WERI-Rb-1 (cell line): Measurements from ENCODE around the gene NDUFAB1.

Source experiments
- DNase-seq: peaks from one replicate; pipeline ENCODE4 v3.0.0-alpha.2; 2020
- H3K27ac ChIP-seq: fragments of 250-450 bp; sonication (Bioruptor Pico); 2 replicates; pipeline ENCODE4 v1.5.1; 2020; ENCODE audit warnings: mild to moderate bottlenecking, moderate library complexity
- H3K27me3 ChIP-seq: fragments of 250-450 bp; sonication (Bioruptor Pico); 2 replicates; pipeline ENCODE4 v1.5.1; 2021; ENCODE audit warnings: mild to moderate bottlenecking, low read depth, moderate library complexity; ENCODE audit not compliant: insufficient read depth, severe bottlenecking
- H3K36me3 ChIP-seq: fragments of 250-450 bp; sonication (Bioruptor Pico); 2 replicates; pipeline ENCODE4 v1.5.1; 2020; ENCODE audit warnings: mild to moderate bottlenecking, moderate library complexity
- H3K4me3 ChIP-seq: 2 replicates; pipeline ENCODE4 v1.5.1; 2011; ENCODE audit warnings: low read depth, mild to moderate bottlenecking, control low read depth, low read length
- H3K9me3 ChIP-seq: fragments of 250-450 bp; sonication (Bioruptor Pico); 2 replicates; pipeline ENCODE4 v1.5.1; 2021; ENCODE audit warnings: mild to moderate bottlenecking, moderate library complexity; ENCODE audit not compliant: severe bottlenecking
- TF ChIP-seq, protein P1 (sequence below): IDR thresholded peaks from 2 replicates; pipeline ENCODE4 v1.5.1; 2011; ENCODE audit warnings: low read depth, mild to moderate bottlenecking, control low read depth, inconsistent platforms, low read length

Gene NDUFAB1

DNA sequence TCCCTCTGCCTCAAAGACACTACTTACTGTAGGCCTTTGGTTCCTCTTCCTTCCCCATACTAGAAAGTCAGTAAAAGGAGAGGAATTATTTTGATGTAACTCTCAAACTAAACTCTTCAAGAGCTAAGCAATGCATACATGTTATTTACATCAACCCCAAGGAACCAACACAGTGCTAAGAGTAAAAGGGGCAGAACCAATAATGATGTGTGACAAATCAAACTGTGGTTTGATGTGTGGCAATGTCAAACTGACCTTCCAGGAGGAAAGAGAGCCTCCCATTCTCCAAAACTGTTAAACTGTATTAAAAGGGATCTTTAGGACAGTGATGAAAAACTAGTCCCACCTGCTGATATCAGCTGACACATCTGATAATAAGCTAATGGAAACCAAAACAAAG lies 15.7 kb downstream of the NDUFAB1 start:
- Histone ChIP-seq H3K27ac (no peak overlapping the region), H3K4me3 (no peak overlapping the region), H3K9me3 (no peaks in the 10 kb centered on the region), H3K36me3 (peaks cover 58% of the 10 kb centered on the region), H3K27me3 (no peaks in the 10 kb centered on the region)
- no peak for DNase-seq
- TF ChIP-seq, protein P1, sequence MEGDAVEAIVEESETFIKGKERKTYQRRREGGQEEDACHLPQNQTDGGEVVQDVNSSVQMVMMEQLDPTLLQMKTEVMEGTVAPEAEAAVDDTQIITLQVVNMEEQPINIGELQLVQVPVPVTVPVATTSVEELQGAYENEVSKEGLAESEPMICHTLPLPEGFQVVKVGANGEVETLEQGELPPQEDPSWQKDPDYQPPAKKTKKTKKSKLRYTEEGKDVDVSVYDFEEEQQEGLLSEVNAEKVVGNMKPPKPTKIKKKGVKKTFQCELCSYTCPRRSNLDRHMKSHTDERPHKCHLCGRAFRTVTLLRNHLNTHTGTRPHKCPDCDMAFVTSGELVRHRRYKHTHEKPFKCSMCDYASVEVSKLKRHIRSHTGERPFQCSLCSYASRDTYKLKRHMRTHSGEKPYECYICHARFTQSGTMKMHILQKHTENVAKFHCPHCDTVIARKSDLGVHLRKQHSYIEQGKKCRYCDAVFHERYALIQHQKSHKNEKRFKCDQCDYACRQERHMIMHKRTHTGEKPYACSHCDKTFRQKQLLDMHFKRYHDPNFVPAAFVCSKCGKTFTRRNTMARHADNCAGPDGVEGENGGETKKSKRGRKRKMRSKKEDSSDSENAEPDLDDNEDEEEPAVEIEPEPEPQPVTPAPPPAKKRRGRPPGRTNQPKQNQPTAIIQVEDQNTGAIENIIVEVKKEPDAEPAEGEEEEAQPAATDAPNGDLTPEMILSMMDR, result no peak

DNA sequence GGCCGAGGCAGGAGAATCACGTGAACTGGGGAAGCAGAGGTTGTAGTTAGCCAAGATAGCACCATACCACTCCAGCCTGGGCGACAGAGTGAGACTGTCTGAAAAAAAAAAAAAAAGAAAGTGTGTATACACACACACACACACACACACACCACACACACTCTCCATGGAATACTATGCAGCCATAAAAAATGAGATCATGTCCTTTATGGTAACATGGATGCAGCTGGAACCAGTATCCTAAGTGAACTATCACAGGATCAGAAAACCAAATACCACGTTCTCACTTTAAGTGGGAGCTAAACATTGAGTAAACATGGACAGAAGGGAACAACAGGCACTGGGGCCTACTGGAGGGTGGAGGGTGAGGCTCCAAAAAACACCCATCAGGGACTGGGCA lies 16.7 kb downstream of the NDUFAB1 start:
- Histone ChIP-seq H3K9me3 (no peaks in the 10 kb centered on the region), H3K36me3 (peaks cover 52% of the 10 kb centered on the region), H3K27ac (no peak overlapping the region), H3K27me3 (no peaks in the 10 kb centered on the region), H3K4me3 (no peak overlapping the region)
- TF ChIP-seq, protein P1, result no peak
- no peak for DNase-seq

DNA sequence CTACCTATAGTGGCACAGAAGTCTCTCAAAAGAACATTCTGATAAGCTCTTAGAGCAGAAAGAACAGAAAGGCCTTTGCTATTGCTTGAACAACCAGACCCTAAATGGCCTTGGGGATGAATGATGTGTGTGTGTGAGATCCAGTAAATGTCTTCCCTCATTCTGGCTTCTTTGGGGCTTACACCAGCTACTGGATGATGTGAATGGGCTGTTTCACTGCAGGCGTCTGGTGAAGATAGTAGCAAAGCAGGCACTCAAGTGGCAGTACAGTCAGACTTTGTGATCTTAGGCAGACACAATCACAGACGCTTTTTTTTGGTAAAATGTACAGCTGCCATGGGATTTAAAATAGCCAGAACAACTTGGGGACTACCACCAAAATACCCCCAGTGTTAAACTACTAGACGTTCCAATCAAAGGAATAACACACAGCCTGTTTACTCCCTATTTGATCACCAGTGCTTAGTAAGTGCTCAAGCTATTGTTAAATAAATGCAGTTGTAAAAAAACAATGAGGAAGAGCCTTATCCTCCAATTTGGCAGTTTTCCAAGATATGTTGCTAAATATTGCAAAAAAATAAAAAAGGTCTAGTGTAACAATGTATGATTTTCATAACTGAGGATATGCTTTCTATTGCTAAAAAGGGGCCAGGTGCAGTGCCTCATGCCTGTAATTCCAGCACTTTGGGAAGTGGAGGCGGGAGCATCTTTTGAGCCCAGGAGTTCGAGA lies 17.9 kb downstream of the NDUFAB1 start:
- H3K27ac ChIP-seq, result no peak overlapping the region
- TF ChIP-seq, protein P1, result no peak
- no peaks in the 10 kb centered on the region for H3K27me3 ChIP-seq
- H3K9me3 ChIP-seq, result no peaks in the 10 kb centered on the region
- no peak for DNase-seq
- peaks cover 55% of the 10 kb centered on the region for H3K36me3 ChIP-seq
- H3K4me3 ChIP-seq, result no peak overlapping the region

DNA sequence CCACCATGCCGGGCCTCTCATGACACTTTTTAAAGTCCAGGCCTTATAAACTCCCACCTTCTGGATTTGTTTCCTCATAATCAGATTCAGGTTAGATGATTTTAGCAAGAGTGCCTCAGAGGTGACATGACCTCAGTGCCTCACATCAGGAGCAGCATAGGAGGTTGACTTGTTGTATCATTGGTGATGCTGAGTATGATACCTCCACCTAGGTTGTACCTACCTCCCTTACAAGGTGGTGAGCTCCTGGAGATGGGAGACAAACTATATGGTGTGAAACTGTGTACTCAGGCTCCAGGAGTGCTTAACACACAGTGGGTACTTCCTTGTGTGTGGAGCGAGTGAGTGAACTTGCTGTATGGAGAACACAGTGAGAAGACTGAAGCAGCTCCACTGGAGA lies 18.6 kb downstream of the NDUFAB1 start:
- Histone ChIP-seq H3K27me3 (no peaks in the 10 kb centered on the region), H3K4me3 (no peak overlapping the region), H3K36me3 (peaks cover 60% of the 10 kb centered on the region), H3K27ac (no peak overlapping the region), H3K9me3 (no peaks in the 10 kb centered on the region)
- no peak for DNase-seq
- TF ChIP-seq, protein P1, result no peak

DNA sequence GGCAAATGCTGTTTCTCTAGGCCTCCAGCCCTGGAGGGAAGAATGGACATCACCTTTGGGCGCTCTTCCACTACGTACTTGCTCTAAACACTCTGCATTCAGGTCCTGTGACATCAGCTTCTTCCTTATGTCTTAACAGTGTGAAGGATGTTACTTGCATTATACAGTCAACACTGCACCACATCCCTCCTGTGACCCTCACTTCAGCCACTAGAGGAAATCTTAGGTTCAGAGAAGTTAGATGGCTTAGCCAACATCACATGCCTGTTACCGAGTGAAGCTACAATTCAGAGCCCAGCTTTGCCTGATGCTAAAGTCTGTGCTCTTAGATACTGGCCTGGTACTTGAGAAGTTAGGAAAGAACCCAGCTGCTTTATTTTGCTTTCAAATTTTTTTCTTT lies 20.3 kb downstream of the NDUFAB1 start:
- TF ChIP-seq, protein P1, result 0 out of 2 replicates have a peak, but pooled peaks have one; percentile 4
- Histone ChIP-seq H3K4me3 (no peak overlapping the region), H3K27ac (no peak overlapping the region), H3K9me3 (no peaks in the 10 kb centered on the region), H3K27me3 (no peaks in the 10 kb centered on the region), H3K36me3 (peaks cover 61% of the 10 kb centered on the region)
- DNase-seq, result no peak

DNA sequence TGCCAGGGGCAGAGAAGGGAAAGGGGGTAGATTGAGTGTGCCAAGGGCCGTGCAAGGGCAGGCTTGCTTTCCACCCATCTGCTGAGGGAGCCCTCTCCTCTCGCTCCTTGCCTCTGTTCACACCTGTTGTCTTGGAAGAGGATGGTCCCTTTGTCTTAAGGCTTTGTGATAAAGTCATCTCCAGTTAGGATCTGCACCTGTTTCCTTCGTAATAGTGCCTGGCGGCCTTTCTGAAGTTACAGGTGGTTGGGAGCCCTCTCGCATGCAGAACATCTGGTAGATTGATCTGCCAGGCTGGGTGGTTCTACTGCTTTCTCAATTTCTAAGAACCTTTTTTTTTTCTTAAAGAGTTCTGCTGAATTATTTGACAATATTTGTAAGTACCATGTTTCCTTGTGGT lies 22.3 kb downstream of the NDUFAB1 start:
- Histone ChIP-seq H3K36me3 (peaks cover 58% of the 10 kb centered on the region), H3K27me3 (no peaks in the 10 kb centered on the region), H3K9me3 (no peaks in the 10 kb centered on the region), H3K4me3 (no peak overlapping the region), H3K27ac (no peak overlapping the region)
- no peak for DNase-seq
- TF ChIP-seq, protein P1, result no peak
